HCT116 (cell line): ENCODE data around the gene SLC17A2. TPM values are rescaled to one million over a fixed set of nuclear protein-coding genes. Genes with fewer than 3 reads are reported as not detected.

Experiments
- ATAC-seq: fragments of 200-7000 bp; cut with Tn5 transposase; 2 replicates; pipeline ENCODE4 v1.9.1; 2020; ENCODE audit warnings: mild to moderate bottlenecking, moderate library complexity
- BruUV-seq: library from RNA; stranded (reverse); fragments of 400-500 nt; replicated peaks from 2 replicates; lab custom pipeline; 2021; lab: Mats Ljungman, UMichigan
- CTCF ChIA-PET: fragments of 300-600 bp; sonication (Branson Sonifier 250); formaldehyde crosslinking; loops from one replicate; lab custom pipeline; 2021; ENCODE audit warnings: antibody characterized with exemption; lab: Charles Lee
- POLR2A ChIA-PET: fragments of 300-600, 350-600 bp; sonication (Branson Sonifier 250); formaldehyde crosslinking; loops from one replicate; lab custom pipeline; 2021; ENCODE audit warnings: antibody characterized with exemption; lab: Charles Lee
- RAD21 ChIA-PET, 2 experiments: fragments of 300-600 bp; sonication (Branson Sonifier 250); formaldehyde crosslinking; loops; one replicate each; lab custom pipeline; 2023; ENCODE audit warnings: low total read pairs in 2 of 2; ENCODE audit not compliant: uncharacterized antibody in 2 of 2, unreplicated experiment in 2 of 2, low non-redundant PET in 1 of 2; lab: Charles Lee
- DNase-seq: peaks from one replicate; pipeline ENCODE4 v3.0.0-alpha.2; 2010; ENCODE audit warnings: low read depth, low spot score
- H2AFZ ChIP-seq: fragments of 200-600 bp; shearing (Covaris generic), sonication (generic); 2 replicates; pipeline ENCODE4 v1.6.1; 2017; ENCODE audit warnings: low read depth, mixed run types, mixed read lengths, antibody characterized with exemption, low read length; ENCODE audit not compliant: poor library complexity, severe bottlenecking
- H3K27ac ChIP-seq: 2 replicates; pipeline ENCODE4 v1.5.1; 2012; ENCODE audit warnings: low read depth, low read length
- H3K27me3 ChIP-seq: fragments of 200-600 bp; sonication (generic); 2 replicates; pipeline ENCODE4 v1.6.1; 2016; ENCODE audit warnings: mixed run types, low read length, mixed read lengths; ENCODE audit not compliant: insufficient read depth
- H3K36me3 ChIP-seq, 2 experiments: fragments of 200-500 bp in 1 of 2; fragments of 200-600 bp in 1 of 2; sonication (Bioruptor generic) in 1 of 2; sonication (generic) in 1 of 2; 2 replicates each; pipeline versions ENCODE4 v1.5.1 to v1.6.1; 2014 to 2016; ENCODE audit warnings: low read length in 2 of 2, inconsistent platforms in 1 of 2, mixed read lengths in 1 of 2, mixed run types in 1 of 2; ENCODE audit not compliant: insufficient read depth in 2 of 2, control insufficient read depth in 1 of 2
- H3K4me1 ChIP-seq, 2 experiments: fragments of 200-600 bp in 1 of 2; sonication (generic) in 1 of 2; 2 replicates each; pipeline versions ENCODE4 v1.5.1 to v1.6.1; 2012 to 2017; ENCODE audit warnings: low read length in 2 of 2, inconsistent platforms in 1 of 2, mild to moderate bottlenecking in 1 of 2, mixed read lengths in 1 of 2, mixed run types in 1 of 2, moderate library complexity in 1 of 2; ENCODE audit not compliant: insufficient read depth in 2 of 2, control insufficient read depth in 1 of 2
- H3K4me2 ChIP-seq: fragments of 200-600 bp; sonication (generic); 2 replicates; pipeline ENCODE4 v1.6.1; 2017; ENCODE audit warnings: mixed run types, low read length, mixed read lengths
- H3K4me3 ChIP-seq, 2 experiments: fragments of 200-600 bp in 1 of 2; sonication (generic) in 1 of 2; replicated peaks in 1 of 2; 2 replicates each; pipeline ENCODE4 v1.5.1; 2011 to 2016; ENCODE audit warnings: low read length in 2 of 2, control low read depth in 1 of 2, low read depth in 1 of 2, mild to moderate bottlenecking in 1 of 2, mixed read lengths in 1 of 2, mixed run types in 1 of 2
- H3K79me2 ChIP-seq: fragments of 200-600 bp; sonication (generic); 2 replicates; pipeline ENCODE4 v1.6.1; 2017; ENCODE audit warnings: mild to moderate bottlenecking, mixed run types, low read length, moderate library complexity, mixed read lengths; ENCODE audit not compliant: insufficient read depth
- H3K9ac ChIP-seq: fragments of 200-600 bp; sonication (generic); 2 replicates; pipeline ENCODE4 v1.6.1; 2016; ENCODE audit warnings: low read length, mixed read lengths
- H3K9me2 ChIP-seq: fragments of 200-600 bp; sonication (generic), shearing (Covaris generic); 2 replicates; pipeline ENCODE4 v1.6.1; 2017; ENCODE audit warnings: mixed run types, mild to moderate bottlenecking, moderate library complexity; ENCODE audit not compliant: insufficient read depth
- H3K9me3 ChIP-seq, 2 experiments: fragments of 200-500 bp in 1 of 2; fragments of 200-600 bp in 1 of 2; sonication (Bioruptor generic) in 1 of 2; sonication (generic) in 1 of 2; 2 replicates each; pipeline ENCODE4 v1.6.1; 2014 to 2017; ENCODE audit warnings: low read length in 2 of 2, mixed read lengths in 2 of 2, inconsistent platforms in 1 of 2, low read depth in 1 of 2, mild to moderate bottlenecking in 1 of 2, mixed run types in 1 of 2, moderate library complexity in 1 of 2; ENCODE audit not compliant: control insufficient read depth in 1 of 2, insufficient read depth in 1 of 2
- H4K20me1 ChIP-seq: fragments of 200-600 bp; sonication (generic), shearing (Covaris generic); 2 replicates; pipeline ENCODE4 v1.6.1; 2017; ENCODE audit warnings: mixed run types, mild to moderate bottlenecking, moderate library complexity; ENCODE audit not compliant: insufficient read depth
- CEBPB ChIP-seq: IDR thresholded peaks from 2 replicates; pipeline ENCODE4 v1.6.1; 2012; ENCODE audit warnings: low read depth
- EGR1 ChIP-seq: IDR thresholded peaks from 2 replicates; pipeline ENCODE4 v1.6.1; 2012; ENCODE audit warnings: low read depth
- ELF1 ChIP-seq: IDR thresholded peaks from 2 replicates; pipeline ENCODE4 v1.6.1; 2012; ENCODE audit warnings: low read depth, borderline replicate concordance
- EZH2 ChIP-seq: fragments of 200-600 bp; sonication (generic); IDR thresholded peaks from 2 replicates; pipeline ENCODE4 v1.6.1; 2017; ENCODE audit warnings: antibody characterized with exemption, mixed run types
- EZH2phosphoT487 ChIP-seq: fragments of 200-600 bp; IDR thresholded peaks from 2 replicates; pipeline ENCODE4 v1.6.1; 2018; ENCODE audit warnings: antibody characterized with exemption, borderline replicate concordance
- POLR2A ChIP-seq: IDR thresholded peaks from 2 replicates; pipeline ENCODE4 v1.7.0; 2011; ENCODE audit warnings: borderline replicate concordance; ENCODE audit not compliant: insufficient read depth, insufficient read length; ENCODE audit errors: extremely low read depth
- POLR2AphosphoS5 ChIP-seq: IDR thresholded peaks from 2 replicates; pipeline ENCODE4 v1.6.1; 2011; ENCODE audit warnings: mild to moderate bottlenecking, low read depth, low read length, moderate library complexity
- SIN3A ChIP-seq: IDR thresholded peaks from 2 replicates; pipeline ENCODE4 v1.6.1; 2012; ENCODE audit warnings: low read depth
- SP1 ChIP-seq: IDR thresholded peaks from 2 replicates; pipeline ENCODE4 v1.6.1; 2012; ENCODE audit warnings: low read depth
- SRF ChIP-seq: IDR thresholded peaks from 2 replicates; pipeline ENCODE4 v1.6.1; 2012; ENCODE audit warnings: low read depth
- TCF7L2 ChIP-seq: IDR thresholded peaks from 2 replicates; pipeline ENCODE4 v1.7.0; 2011; ENCODE audit warnings: borderline replicate concordance, inconsistent platforms; ENCODE audit not compliant: insufficient read depth, insufficient read length; ENCODE audit errors: extremely low read depth
- ZBTB33 ChIP-seq: IDR thresholded peaks from 2 replicates; pipeline ENCODE4 v1.6.1; 2011; ENCODE audit warnings: mild to moderate bottlenecking, low read length, moderate library complexity; ENCODE audit not compliant: insufficient replicate concordance; ENCODE audit errors: extremely low read depth
- ZNF274 ChIP-seq: fragments of 200-500 bp; sonication (Bioruptor generic); IDR thresholded peaks from 2 replicates; pipeline ENCODE4 v1.6.1; 2014; ENCODE audit warnings: mild to moderate bottlenecking, low read depth, low read length, inconsistent platforms
- intact Hi-C: fragments of 100-400 bp; cut with micrococcal nuclease; formaldehyde crosslinking; loops from 2 replicates; pipeline ENCODE4 v1.10.0; 2022
- total RNA-seq: library from RNA; stranded (reverse); gene quantifications from one replicate; pipeline ENCODE4 v1.2.1, GENCODE V29; 2021; ENCODE audit not compliant: unreplicated experiment
- TF ChIP-seq, protein P1 (sequence below): IDR thresholded peaks from 2 replicates; pipeline ENCODE4 v1.6.1; 2012
- TF ChIP-seq, protein P2 (sequence below), 3 experiments: fragments of 200-600 bp in 1 of 3; sonication (generic) in 1 of 3; IDR thresholded peaks in 2 of 3; conservative IDR thresholded peaks in 1 of 3; 2 replicates each; pipeline ENCODE4 v1.5.1; 2012 to 2017; ENCODE audit warnings: low read depth in 2 of 3, low read length in 2 of 3, antibody characterized with exemption in 1 of 3, borderline replicate concordance in 1 of 3, control low read depth in 1 of 3, mild to moderate bottlenecking in 1 of 3, mixed read lengths in 1 of 3, mixed run types in 1 of 3, moderate library complexity in 1 of 3; ENCODE audit not compliant: insufficient read depth in 1 of 3

The SLC17A2 gene
- total RNA-seq, 1 experiment from 2014 or later, result not detected

GRCh38 chr6:25875926-25876602 is 54.4 kb downstream of the SLC17A2 start:
- no peak overlapping the region for H2AFZ ChIP-seq
- H3K9ac ChIP-seq, result no peak overlapping the region
- no peaks in the 10 kb centered on the region for H3K36me3 ChIP-seq
- no peaks in the 10 kb centered on the region for H3K9me2 ChIP-seq
- no peak for ATAC-seq
- BruUV-seq, result no TSS peak
- no peaks in the 10 kb centered on the region for H3K79me2 ChIP-seq
- ChIA-PET CTCF (no interaction called here), POLR2A (interaction anchor here (0.7 kb wide), 1 partner anchor 9 kb away, joined by 4 read pairs; no protein-coding TSS in a partner anchor), RAD21 (no interaction called here)
- intact Hi-C loops, result no loop called here
- H3K9me3 ChIP-seq, result no peaks in the 10 kb centered on the region
- no peaks in the 10 kb centered on the region for H3K4me1 ChIP-seq
- no peak for DNase-seq
- TF ChIP-seq CEBPB (no peak), SIN3A (no peak), TCF7L2 (no peak), SP1 (no peak), SRF (no peak), POLR2AphosphoS5 (no peak), ZBTB33 (no peak), EGR1 (no peak), POLR2A (no peak), ZNF274 (no peak), ELF1 (no peak), EZH2phosphoT487 (no peak), EZH2 (no peak)
- TF ChIP-seq, protein P1, sequence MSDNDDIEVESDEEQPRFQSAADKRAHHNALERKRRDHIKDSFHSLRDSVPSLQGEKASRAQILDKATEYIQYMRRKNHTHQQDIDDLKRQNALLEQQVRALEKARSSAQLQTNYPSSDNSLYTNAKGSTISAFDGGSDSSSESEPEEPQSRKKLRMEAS, result no peak
- TF ChIP-seq, protein P2, sequence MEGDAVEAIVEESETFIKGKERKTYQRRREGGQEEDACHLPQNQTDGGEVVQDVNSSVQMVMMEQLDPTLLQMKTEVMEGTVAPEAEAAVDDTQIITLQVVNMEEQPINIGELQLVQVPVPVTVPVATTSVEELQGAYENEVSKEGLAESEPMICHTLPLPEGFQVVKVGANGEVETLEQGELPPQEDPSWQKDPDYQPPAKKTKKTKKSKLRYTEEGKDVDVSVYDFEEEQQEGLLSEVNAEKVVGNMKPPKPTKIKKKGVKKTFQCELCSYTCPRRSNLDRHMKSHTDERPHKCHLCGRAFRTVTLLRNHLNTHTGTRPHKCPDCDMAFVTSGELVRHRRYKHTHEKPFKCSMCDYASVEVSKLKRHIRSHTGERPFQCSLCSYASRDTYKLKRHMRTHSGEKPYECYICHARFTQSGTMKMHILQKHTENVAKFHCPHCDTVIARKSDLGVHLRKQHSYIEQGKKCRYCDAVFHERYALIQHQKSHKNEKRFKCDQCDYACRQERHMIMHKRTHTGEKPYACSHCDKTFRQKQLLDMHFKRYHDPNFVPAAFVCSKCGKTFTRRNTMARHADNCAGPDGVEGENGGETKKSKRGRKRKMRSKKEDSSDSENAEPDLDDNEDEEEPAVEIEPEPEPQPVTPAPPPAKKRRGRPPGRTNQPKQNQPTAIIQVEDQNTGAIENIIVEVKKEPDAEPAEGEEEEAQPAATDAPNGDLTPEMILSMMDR (IDR thresholded peaks at IDR 0.05 in 2 of 3, conservative IDR thresholded peaks at IDR 0.05 in 1 of 3; ENCODE audit: borderline replicate concordance in 1 of 3, insufficient read depth in 1 of 3, low read depth in 2 of 3, low read length in 2 of 3), result no peak
- no peak overlapping the region for H3K27ac ChIP-seq
- H3K27me3 ChIP-seq, result no peaks in the 10 kb centered on the region
- no peak overlapping the region for H3K4me2 ChIP-seq
- no peaks in the 10 kb centered on the region for H4K20me1 ChIP-seq
- no peak overlapping the region for H3K4me3 ChIP-seq
